SK-N-SH (cell line): ENCODE data around the gene CD93. TPM values are rescaled to one million over a fixed set of nuclear protein-coding genes. Genes with fewer than 3 reads are reported as not detected.

Source experiments
- CTCF ChIA-PET: fragments of 300-600, 350-600 bp; formaldehyde crosslinking; extraction: SDS; loops from one replicate; lab custom pipeline; 2021; lab: Yijun Ruan, JAX
- POLR2A ChIA-PET: fragments of 350-600 bp; sonication (Branson Sonifier 250); formaldehyde crosslinking; extraction: SDS; loops from one replicate; lab custom pipeline; 2020; ENCODE audit warnings: antibody characterized with exemption, inconsistent platforms; lab: Yijun Ruan, JAX
- DNase-seq: peaks from one replicate; pipeline ENCODE4 v3.0.0; 2012
- H2AFZ ChIP-seq: fragments of 200-600 bp; sonication (generic); 2 replicates; pipeline ENCODE4 v1.8.1; 2016; ENCODE audit warnings: antibody characterized with exemption, mild to moderate bottlenecking, low read depth
- H3F3A ChIP-seq: fragments of 200-600 bp; sonication (generic); replicated peaks from 2 replicates; pipeline ENCODE3; 2016; ENCODE audit warnings: antibody characterized with exemption, mild to moderate bottlenecking; ENCODE audit not compliant: insufficient read depth
- H3K27ac ChIP-seq, 2 experiments: fragments of 200-500 bp in 1 of 2; fragments of 200-600 bp in 1 of 2; sonication (Bioruptor generic) in 1 of 2; sonication (generic), shearing (Covaris generic) in 1 of 2; 2 replicates each; pipeline versions ENCODE4 v1.5.1 to v1.6.1; 2014 to 2016; ENCODE audit warnings: low read depth in 2 of 2, inconsistent platforms in 1 of 2, low read length in 1 of 2, mild to moderate bottlenecking in 1 of 2, mixed read lengths in 1 of 2
- H3K27me3 ChIP-seq: fragments of 200-600 bp; sonication (generic), shearing (Covaris generic); 2 replicates; pipeline ENCODE4 v1.6.1; 2016; ENCODE audit warnings: mixed run types; ENCODE audit not compliant: insufficient read depth
- H3K36me3 ChIP-seq, 2 experiments: fragments of 200-500 bp in 1 of 2; fragments of 200-600 bp in 1 of 2; sonication (Bioruptor generic) in 1 of 2; sonication (generic) in 1 of 2; replicated peaks in 1 of 2; 2 replicates each; pipeline versions ENCODE3 to v1.5.1; 2014 to 2016; ENCODE audit warnings: low read length in 1 of 2, mild to moderate bottlenecking in 1 of 2; ENCODE audit not compliant: insufficient read depth in 2 of 2, control insufficient read depth in 1 of 2
- H3K4me1 ChIP-seq, 2 experiments: fragments of 200-500 bp in 1 of 2; fragments of 200-600 bp in 1 of 2; sonication (Bioruptor generic) in 1 of 2; sonication (generic), shearing (Covaris generic) in 1 of 2; 2 replicates each; pipeline versions ENCODE4 v1.5.1 to v1.6.1; 2014 to 2016; ENCODE audit warnings: low read depth in 1 of 2, low read length in 1 of 2, mixed run types in 1 of 2; ENCODE audit not compliant: insufficient read depth in 2 of 2, control insufficient read depth in 1 of 2
- H3K4me2 ChIP-seq: fragments of 200-600 bp; sonication (generic), shearing (Covaris generic); 2 replicates; pipeline ENCODE4 v1.6.1; 2017; ENCODE audit warnings: mixed run types
- H3K4me3 ChIP-seq, 2 experiments: fragments of 200-500 bp in 1 of 2; fragments of 200-600 bp in 1 of 2; sonication (Bioruptor generic) in 1 of 2; sonication (generic), shearing (Covaris generic) in 1 of 2; 2 replicates each; pipeline versions ENCODE4 v1.5.1 to v1.8.1; 2014 to 2016; ENCODE audit warnings: low read depth in 2 of 2, inconsistent platforms in 1 of 2, low read length in 1 of 2, mild to moderate bottlenecking in 1 of 2, mixed read lengths in 1 of 2, moderate library complexity in 1 of 2
- H3K79me2 ChIP-seq: fragments of 200-600 bp; sonication (generic); 2 replicates; pipeline ENCODE4 v1.8.1; 2017; ENCODE audit warnings: mild to moderate bottlenecking; ENCODE audit not compliant: insufficient read depth
- H3K9ac ChIP-seq: fragments of 200-600 bp; sonication (generic); 2 replicates; pipeline ENCODE4 v1.6.1; 2017; ENCODE audit warnings: mixed run types
- H3K9me2 ChIP-seq: fragments of 200-600 bp; sonication (generic); 2 replicates; pipeline ENCODE4 v1.6.1; 2017; ENCODE audit warnings: mixed run types
- H3K9me3 ChIP-seq: fragments of 200-600 bp; sonication (generic); 2 replicates; pipeline ENCODE4 v1.6.1; 2017; ENCODE audit warnings: mixed run types, mild to moderate bottlenecking, moderate library complexity
- H4K20me1 ChIP-seq: fragments of 200-600 bp; sonication (generic); 2 replicates; pipeline ENCODE4 v1.6.1; 2017; ENCODE audit warnings: mild to moderate bottlenecking, mixed run types; ENCODE audit not compliant: insufficient read depth
- CHD2 ChIP-seq: fragments of 150-350 bp; IDR thresholded peaks from 2 replicates; pipeline ENCODE4 v1.6.1; 2018; ENCODE audit warnings: low read length; ENCODE audit not compliant: partially characterized antibody
- CTCF ChIP-seq: fragments of 200-600 bp; sonication (generic); IDR thresholded peaks from 2 replicates; pipeline ENCODE4 v1.6.1; 2017; ENCODE audit warnings: antibody characterized with exemption, mild to moderate bottlenecking, moderate library complexity
- ELF1 ChIP-seq: IDR thresholded peaks from 2 replicates; pipeline ENCODE4 v1.4.0; 2012
- EP300 ChIP-seq, 2 experiments: IDR thresholded peaks; 2 replicates each; pipeline versions ENCODE4 v1.4.0 to v1.6.1; 2012; ENCODE audit warnings: borderline replicate concordance in 1 of 2, low read depth in 1 of 2, low read length in 1 of 2
- FOSL2 ChIP-seq: IDR thresholded peaks from 2 replicates; pipeline ENCODE4 v1.4.0; 2012; ENCODE audit warnings: low read depth, mild to moderate bottlenecking, moderate library complexity, borderline replicate concordance
- FOXM1 ChIP-seq: IDR thresholded peaks from 2 replicates; pipeline ENCODE4 v1.4.0; 2012; ENCODE audit warnings: low read depth, mild to moderate bottlenecking
- GATA2 ChIP-seq: sonication (generic); formaldehyde crosslinking; IDR thresholded peaks from 2 replicates; pipeline ENCODE4 v1.5.0; 2020; ENCODE audit warnings: mild to moderate bottlenecking, missing genetic modification reagents
- JUND ChIP-seq: IDR thresholded peaks from 2 replicates; pipeline ENCODE4 v1.4.0; 2012
- MAX ChIP-seq: IDR thresholded peaks from 2 replicates; pipeline ENCODE4 v1.4.0; 2012; ENCODE audit warnings: low read depth
- MXI1 ChIP-seq: IDR thresholded peaks from 2 replicates; pipeline ENCODE4 v1.6.1; 2012; ENCODE audit warnings: mild to moderate bottlenecking, low read depth, low read length, improper control_type of control experiment
- PBX3 ChIP-seq: IDR thresholded peaks from 2 replicates; pipeline ENCODE4; 2012
- POLR2AphosphoS5 ChIP-seq: IDR thresholded peaks from 2 replicates; pipeline ENCODE4 v1.6.1; 2012; ENCODE audit warnings: low read depth, low read length
- RFX5 ChIP-seq: IDR thresholded peaks from 2 replicates; pipeline ENCODE4 v1.6.1; 2012; ENCODE audit warnings: mild to moderate bottlenecking, improper control_type of control experiment, low read length
- SIN3A ChIP-seq: IDR thresholded peaks from 2 replicates; pipeline ENCODE4 v1.6.1; 2012; ENCODE audit warnings: low read depth, mild to moderate bottlenecking, low read length, moderate library complexity, borderline replicate concordance
- TCF12 ChIP-seq: IDR thresholded peaks from 2 replicates; pipeline ENCODE4 v1.4.0; 2012
- TEAD4 ChIP-seq: IDR thresholded peaks from 2 replicates; pipeline ENCODE4 v1.4.0; 2012; ENCODE audit warnings: mild to moderate bottlenecking, borderline replicate concordance; ENCODE audit not compliant: insufficient read depth
- USF1 ChIP-seq: IDR thresholded peaks from 2 replicates; pipeline ENCODE4 v1.4.0; 2012; ENCODE audit warnings: low read depth, borderline replicate concordance
- YY1 ChIP-seq: IDR thresholded peaks from 2 replicates; pipeline ENCODE4 v1.4.0; 2012; ENCODE audit warnings: low read depth, mild to moderate bottlenecking
- WGBS: methylation state at CpG from one replicate; pipeline ENCODE4 v1.1.6; 2017; ENCODE audit warnings: low lambda C conversion rate; 5-methylcytosine and 5-hydroxymethylcytosine counted together
- polyA plus RNA-seq, 3 experiments: library from polyadenylated mRNA; depleted of rRNA; stranded (reverse); fragments of >200 nt; gene quantifications; 2 replicates each; pipeline ENCODE4 v1.2.3, GENCODE V29; 2012

CD93 gene
- polyA plus RNA-seq, 1 of the 3 experiments (the other 2 are of a cell fraction) = 0.03 TPM

GRCh38 chr20:23093613-23094012 is 7.5 kb upstream of the CD93 start:
- Histone ChIP-seq H3K4me1 (no peaks in the 10 kb centered on the region), H3K9ac (no peak overlapping the region), H3K9me2 (no peaks in the 10 kb centered on the region), H3K36me3 (no peaks in the 10 kb centered on the region), H3K9me3 (no peaks in the 10 kb centered on the region), H3K27ac (no peak overlapping the region), H3K27me3 (peaks cover 71% of the 10 kb centered on the region), H2AFZ (no peak overlapping the region), H3K79me2 (no peaks in the 10 kb centered on the region), H3K4me2 (no peak overlapping the region), H3K4me3 (no peak overlapping the region), H4K20me1 (no peaks in the 10 kb centered on the region), H3F3A (no peaks in the 10 kb centered on the region)
- 14% methylated on average over 3 of the region's 3 CpGs for WGBS
- TF ChIP-seq ELF1 (no peak), POLR2AphosphoS5 (no peak), RFX5 (no peak), JUND (no peak), CTCF (no peak), TEAD4 (no peak), USF1 (no peak), FOSL2 (no peak), EP300 (IDR thresholded peaks at IDR 0.05; ENCODE audit: borderline replicate concordance in 1 of 2, low read depth in 1 of 2, low read length in 1 of 2) (no peak), MAX (no peak), SIN3A (no peak), YY1 (no peak), FOXM1 (no peak), PBX3 (no peak), CHD2 (no peak), TCF12 (no peak), GATA2 (CRISPR knock-in tag) (no peak), MXI1 (no peak)
- POLR2A ChIA-PET = no interaction called here
- no peak for DNase-seq
- CTCF ChIA-PET = no interaction called here
